K562 (cell line): ENCODE measurements around the gene NMNAT1. TPM values are rescaled to one million over a fixed set of nuclear protein-coding genes. Genes with fewer than 3 reads are reported as not detected.

Experiments
- ATF1 ChIP-seq, 2 experiments: fragments of 450-650 bp in 1 of 2; IDR thresholded peaks; 2 replicates each; pipeline ENCODE4 v1.6.1; 2016; ENCODE audit warnings: missing compliant biosample characterization in 1 of 2, missing genetic modification characterization in 1 of 2
- EGR1 ChIP-seq: fragments of 450-650 bp; conservative IDR thresholded peaks from 2 replicates; pipeline ENCODE4 v1.6.1; 2017; ENCODE audit warnings: mild to moderate bottlenecking
- EP300 ChIP-seq: IDR thresholded peaks from 2 replicates; pipeline ENCODE4 v1.6.1; 2012; ENCODE audit warnings: low read length, improper control_type of control experiment
- GATAD2A ChIP-seq: fragments of 450-650 bp; IDR thresholded peaks from 2 replicates; pipeline ENCODE4 v1.6.1; 2017
- HDAC1 ChIP-seq, 2 experiments: fragments of 450-650 bp; IDR thresholded peaks; 2 replicates each; pipeline ENCODE4 v1.6.1; 2016 to 2017; ENCODE audit warnings: inconsistent platforms in 1 of 2, mild to moderate bottlenecking in 1 of 2, moderate library complexity in 1 of 2
- HNRNPL ChIP-seq: fragments of 200-400 bp; formaldehyde crosslinking; IDR thresholded peaks from 2 replicates; pipeline ENCODE4 v1.6.1; 2017; ENCODE audit warnings: low read depth, mild to moderate bottlenecking, low read length
- JUNB ChIP-seq: fragments of 450-650 bp; formaldehyde crosslinking; conservative IDR thresholded peaks from 2 replicates; pipeline ENCODE4 v1.4.0; 2020; ENCODE audit warnings: mild to moderate bottlenecking
- NEUROD1 ChIP-seq: fragments of 150-350 bp; IDR thresholded peaks from 2 replicates; pipeline ENCODE4 v1.6.1; 2014; ENCODE audit warnings: borderline replicate concordance, low read length, low read depth; ENCODE audit not compliant: partially characterized antibody
- PHTF2 ChIP-seq: fragments of 250-450 bp; sonication (Bioruptor Pico); IDR thresholded peaks from 2 replicates; pipeline ENCODE4 v1.5.0; 2021; ENCODE audit warnings: mild to moderate bottlenecking
- RBM22 ChIP-seq: fragments of 200-400 bp; formaldehyde crosslinking; IDR thresholded peaks from 2 replicates; pipeline ENCODE4 v1.6.1; 2018; ENCODE audit warnings: low read length, low read depth; ENCODE audit not compliant: poor library complexity, severe bottlenecking
- RBM25 ChIP-seq: fragments of 200-400 bp; formaldehyde crosslinking; IDR thresholded peaks from 2 replicates; pipeline ENCODE4 v1.6.1; 2018; ENCODE audit warnings: low read length, low read depth, moderate library complexity; ENCODE audit not compliant: severe bottlenecking
- SNRNP70 ChIP-seq: fragments of 200-400 bp; formaldehyde crosslinking; optimal IDR thresholded peaks from 2 replicates; pipeline ENCODE3; 2017; ENCODE audit warnings: low read depth, low read length
- U2AF1 ChIP-seq: fragments of 200-400 bp; formaldehyde crosslinking; optimal IDR thresholded peaks from 2 replicates; pipeline ENCODE3; 2017; ENCODE audit warnings: mild to moderate bottlenecking, low read depth, low read length, moderate library complexity
- YBX1 ChIP-seq: fragments of 450-650 bp; IDR thresholded peaks from 2 replicates; pipeline ENCODE4 v1.7.1; 2016; ENCODE audit warnings: mild to moderate bottlenecking
- ZBTB7A ChIP-seq: IDR thresholded peaks from 2 replicates; pipeline ENCODE4 v1.6.1; 2011; ENCODE audit warnings: low read depth, mild to moderate bottlenecking, low read length, moderate library complexity, borderline replicate concordance; ENCODE audit not compliant: control insufficient read depth
- ZSCAN32 ChIP-seq: fragments of 450-650 bp; formaldehyde crosslinking; IDR thresholded peaks from 2 replicates; pipeline ENCODE4 v1.4.0; 2020; ENCODE audit warnings: mild to moderate bottlenecking, moderate library complexity
- polyA plus RNA-seq, 8 experiments: library from polyadenylated mRNA; depleted of rRNA in 4 of 8; stranded (reverse) in 5 of 8; unstranded in 3 of 8; fragments of >200 nt; fragmentation: Nextera tagmentation in 2 of 8; fragmentation: Illumina TruSeq in 1 of 8; extraction: Ambion mirVana in 2 of 8; extraction: Trizol in 1 of 8; gene quantifications; 2 replicates each; pipeline versions ENCODE4 v1.2.1 to v1.2.3, GENCODE V29; 2011 to 2014; ENCODE audit warnings: inconsistent platforms in 1 of 8, missing spikeins in 1 of 8
- total RNA-seq, 7 experiments: library from RNA; depleted of rRNA in 6 of 7; stranded (reverse); fragments of >200 nt in 6 of 7; fragmentation: Illumina TruSeq in 2 of 7; extraction: Trizol in 2 of 7; gene quantifications; 2 replicates each; pipeline versions ENCODE4 v1.2.1 to v1.2.3, GENCODE V29; 2011 to 2021; ENCODE audit warnings: low replicate concordance in 1 of 7
- TF ChIP-seq, protein P1 (sequence below): fragments of 250-450 bp; sonication (Bioruptor Pico); IDR thresholded peaks from 2 replicates; pipeline ENCODE4 v1.4.0; 2020; ENCODE audit warnings: mild to moderate bottlenecking, moderate library complexity
- TF ChIP-seq, protein P2 (sequence below): sonication (generic); formaldehyde crosslinking; IDR thresholded peaks from 2 replicates; pipeline ENCODE4 v1.8.1; 2023; ENCODE audit warnings: mild to moderate bottlenecking, missing genetic modification reagents
- TF ChIP-seq, protein P3 (sequence below): fragments of 450-650 bp; formaldehyde crosslinking; IDR thresholded peaks from 2 replicates; pipeline ENCODE4 v1.4.0; 2020; ENCODE audit warnings: mild to moderate bottlenecking, moderate library complexity
- TF ChIP-seq, protein P4 (sequence below): sonication (generic); formaldehyde crosslinking; IDR thresholded peaks from 2 replicates; pipeline ENCODE4 v1.8.1; 2023; ENCODE audit warnings: mild to moderate bottlenecking, missing genetic modification reagents, moderate library complexity

Gene NMNAT1
- total and polyA plus RNA-seq, 9 of the 15 experiments (the other 6 are each of a cell fraction or from before 2014, with no cell fraction given) = 5.1 to 14.6 (median 12.1) TPM

- TF ChIP-seq HDAC1 (IDR thresholded peaks at IDR 0.05) (peak in 1 of 2 experiments; percentile 34; a peak in 2 of 4 replicates), U2AF1 (no peak), ZBTB7A (no peak), JUNB (CRISPR knock-in tag) (no peak), ZSCAN32 (no peak), HNRNPL (no peak), EP300 (peak; percentile 89), SNRNP70 (no peak), RBM22 (no peak), ATF1 (CRISPR knock-in tag; IDR thresholded peaks at IDR 0.05) (no peak), ATF1 (tag; IDR thresholded peaks at IDR 0.05) (peak; percentile 76), RBM25 (no peak), GATAD2A (no peak), NEUROD1 (no peak), PHTF2 (CRISPR knock-in tag) (no peak), YBX1 (no peak), EGR1 (no peak)
- TF ChIP-seq, protein P1, sequence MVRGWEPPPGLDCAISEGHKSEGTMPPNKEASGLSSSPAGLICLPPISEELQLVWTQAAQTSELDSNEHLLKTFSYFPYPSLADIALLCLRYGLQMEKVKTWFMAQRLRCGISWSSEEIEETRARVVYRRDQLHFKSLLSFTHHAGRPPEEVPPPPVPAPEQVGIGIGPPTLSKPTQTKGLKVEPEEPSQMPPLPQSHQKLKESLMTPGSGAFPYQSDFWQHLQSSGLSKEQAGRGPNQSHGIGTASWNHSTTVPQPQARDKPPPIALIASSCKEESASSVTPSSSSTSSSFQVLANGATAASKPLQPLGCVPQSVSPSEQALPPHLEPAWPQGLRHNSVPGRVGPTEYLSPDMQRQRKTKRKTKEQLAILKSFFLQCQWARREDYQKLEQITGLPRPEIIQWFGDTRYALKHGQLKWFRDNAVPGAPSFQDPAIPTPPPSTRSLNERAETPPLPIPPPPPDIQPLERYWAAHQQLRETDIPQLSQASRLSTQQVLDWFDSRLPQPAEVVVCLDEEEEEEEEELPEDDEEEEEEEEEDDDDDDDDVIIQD (CRISPR knock-in tag) = no peak
- TF ChIP-seq, protein P2, sequence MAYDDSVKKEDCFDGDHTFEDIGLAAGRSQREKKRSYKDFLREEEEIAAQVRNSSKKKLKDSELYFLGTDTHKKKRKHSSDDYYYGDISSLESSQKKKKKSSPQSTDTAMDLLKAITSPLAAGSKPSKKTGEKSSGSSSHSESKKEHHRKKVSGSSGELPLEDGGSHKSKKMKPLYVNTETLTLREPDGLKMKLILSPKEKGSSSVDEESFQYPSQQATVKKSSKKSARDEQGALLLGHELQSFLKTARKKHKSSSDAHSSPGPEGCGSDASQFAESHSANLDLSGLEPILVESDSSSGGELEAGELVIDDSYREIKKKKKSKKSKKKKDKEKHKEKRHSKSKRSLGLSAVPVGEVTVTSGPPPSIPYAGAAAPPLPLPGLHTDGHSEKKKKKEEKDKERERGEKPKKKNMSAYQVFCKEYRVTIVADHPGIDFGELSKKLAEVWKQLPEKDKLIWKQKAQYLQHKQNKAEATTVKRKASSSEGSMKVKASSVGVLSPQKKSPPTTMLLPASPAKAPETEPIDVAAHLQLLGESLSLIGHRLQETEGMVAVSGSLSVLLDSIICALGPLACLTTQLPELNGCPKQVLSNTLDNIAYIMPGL (CRISPR knock-in tag) = no peak
- TF ChIP-seq, protein P3, sequence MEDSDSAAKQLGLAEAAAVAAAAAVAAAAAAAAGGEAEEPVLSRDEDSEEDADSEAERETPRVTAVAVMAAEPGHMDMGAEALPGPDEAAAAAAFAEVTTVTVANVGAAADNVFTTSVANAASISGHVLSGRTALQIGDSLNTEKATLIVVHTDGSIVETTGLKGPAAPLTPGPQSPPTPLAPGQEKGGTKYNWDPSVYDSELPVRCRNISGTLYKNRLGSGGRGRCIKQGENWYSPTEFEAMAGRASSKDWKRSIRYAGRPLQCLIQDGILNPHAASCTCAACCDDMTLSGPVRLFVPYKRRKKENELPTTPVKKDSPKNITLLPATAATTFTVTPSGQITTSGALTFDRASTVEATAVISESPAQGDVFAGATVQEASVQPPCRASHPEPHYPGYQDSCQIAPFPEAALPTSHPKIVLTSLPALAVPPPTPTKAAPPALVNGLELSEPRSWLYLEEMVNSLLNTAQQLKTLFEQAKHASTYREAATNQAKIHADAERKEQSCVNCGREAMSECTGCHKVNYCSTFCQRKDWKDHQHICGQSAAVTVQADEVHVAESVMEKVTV = no peak; the same call in 1 of the 2 replicates
- TF ChIP-seq, protein P4, sequence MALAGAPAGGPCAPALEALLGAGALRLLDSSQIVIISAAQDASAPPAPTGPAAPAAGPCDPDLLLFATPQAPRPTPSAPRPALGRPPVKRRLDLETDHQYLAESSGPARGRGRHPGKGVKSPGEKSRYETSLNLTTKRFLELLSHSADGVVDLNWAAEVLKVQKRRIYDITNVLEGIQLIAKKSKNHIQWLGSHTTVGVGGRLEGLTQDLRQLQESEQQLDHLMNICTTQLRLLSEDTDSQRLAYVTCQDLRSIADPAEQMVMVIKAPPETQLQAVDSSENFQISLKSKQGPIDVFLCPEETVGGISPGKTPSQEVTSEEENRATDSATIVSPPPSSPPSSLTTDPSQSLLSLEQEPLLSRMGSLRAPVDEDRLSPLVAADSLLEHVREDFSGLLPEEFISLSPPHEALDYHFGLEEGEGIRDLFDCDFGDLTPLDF (CRISPR knock-in tag) = no peak
Observed at GRCh38 chr1:9929431-9930385, 13.6 kb upstream of the NMNAT1 start (continued).
